ENCODE measurements around the gene ABCC9.
A peak's percentile ranks its signal among the peaks of the same experiment; 100 is the strongest.

Gene ABCC9

GRCh38 chr12:21940549-21941505, at the start of gene ABCC9:
Gene ABCC9, minus strand, starts transcription at chr12:21941426. Its CDS starts 4,752 bp downstream, at chr12:21936674.
- Mint-ChIP-seq H3K9me3 (ENCODE audit: low read depth) (peaks cover 6% of the 10 kb centered on the region), H3K36me3 (peaks cover 4% of the 10 kb centered on the region), H3K4me3 (peak within 1 kb of the TSS; percentile 70), H3K4me1 (ENCODE audit: low read depth) (peaks cover 19% of the 10 kb centered on the region), H3K27ac (no peak within 1 kb of the TSS), H3K27me3 (peaks cover 53% of the 10 kb centered on the region)

GRCh38 chr12:21989819-21990412, 48.7 kb upstream of the ABCC9 start:
- Mint-ChIP-seq H3K9me3 (ENCODE audit: low read depth) (no peaks in the 10 kb centered on the region), H3K27me3 (peaks cover 10% of the 10 kb centered on the region), H3K4me1 (ENCODE audit: low read depth) (peaks cover 5% of the 10 kb centered on the region), H3K4me3 (no peak overlapping the region), H3K27ac (no peak overlapping the region), H3K36me3 (no peaks in the 10 kb centered on the region)

- H3K27ac Mint-ChIP-seq, result no peak overlapping the region
- no peaks in the 10 kb centered on the region for H3K9me3 Mint-ChIP-seq (ENCODE audit: low read depth)
- peaks cover 5% of the 10 kb centered on the region for H3K4me1 Mint-ChIP-seq (ENCODE audit: low read depth)
- no peak overlapping the region for H3K4me3 Mint-ChIP-seq
- peaks cover 12% of the 10 kb centered on the region for H3K27me3 Mint-ChIP-seq
- no peaks in the 10 kb centered on the region for H3K36me3 Mint-ChIP-seq
Observed at GRCh38 chr12:21988619-21989018, 47.4 kb upstream of the ABCC9 start.

GRCh38 chr12:21987755-21988154, 46.5 kb upstream of the ABCC9 start:
- no peaks in the 10 kb centered on the region for H3K36me3 Mint-ChIP-seq
- H3K9me3 Mint-ChIP-seq (ENCODE audit: low read depth), result no peaks in the 10 kb centered on the region
- no peak overlapping the region for H3K4me3 Mint-ChIP-seq

GRCh38 chr12:21985155-21985554, 43.9 kb upstream of the ABCC9 start:
- H3K27ac Mint-ChIP-seq, result no peak overlapping the region
- peaks cover 15% of the 10 kb centered on the region for H3K27me3 Mint-ChIP-seq
- no peaks in the 10 kb centered on the region for H3K9me3 Mint-ChIP-seq (ENCODE audit: low read depth)
- no peaks in the 10 kb centered on the region for H3K36me3 Mint-ChIP-seq
- no peak overlapping the region for H3K4me3 Mint-ChIP-seq
- H3K4me1 Mint-ChIP-seq (ENCODE audit: low read depth), result no peaks in the 10 kb centered on the region

More at GRCh38 chr12:21987755-21988154, 46.5 kb upstream of the ABCC9 start:
- Mint-ChIP-seq H3K27me3 (peaks cover 12% of the 10 kb centered on the region), H3K27ac (no peak overlapping the region), H3K4me1 (ENCODE audit: low read depth) (peaks cover 1% of the 10 kb centered on the region)

GRCh38 chr12:21984375-21984774, 43.1 kb upstream of the ABCC9 start:
- peaks cover 14% of the 10 kb centered on the region for H3K27me3 Mint-ChIP-seq
- no peak overlapping the region for H3K4me3 Mint-ChIP-seq
- no peak overlapping the region for H3K27ac Mint-ChIP-seq
- H3K4me1 Mint-ChIP-seq (ENCODE audit: low read depth), result no peaks in the 10 kb centered on the region
- no peaks in the 10 kb centered on the region for H3K9me3 Mint-ChIP-seq (ENCODE audit: low read depth)
- H3K36me3 Mint-ChIP-seq, result no peaks in the 10 kb centered on the region

GRCh38 chr12:21983095-21983494, 41.9 kb upstream of the ABCC9 start:
- H3K4me3 Mint-ChIP-seq, result no peak overlapping the region
- no peaks in the 10 kb centered on the region for H3K36me3 Mint-ChIP-seq
- H3K27me3 Mint-ChIP-seq, result peaks cover 16% of the 10 kb centered on the region
- H3K9me3 Mint-ChIP-seq (ENCODE audit: low read depth), result no peaks in the 10 kb centered on the region
- no peaks in the 10 kb centered on the region for H3K4me1 Mint-ChIP-seq (ENCODE audit: low read depth)
- no peak overlapping the region for H3K27ac Mint-ChIP-seq

GRCh38 chr12:21980544-21980943, 39.3 kb upstream of the ABCC9 start:
- peaks cover 9% of the 10 kb centered on the region for H3K27me3 Mint-ChIP-seq
- H3K36me3 Mint-ChIP-seq, result no peaks in the 10 kb centered on the region
- H3K9me3 Mint-ChIP-seq (ENCODE audit: low read depth), result no peaks in the 10 kb centered on the region
- H3K4me1 Mint-ChIP-seq (ENCODE audit: low read depth), result no peaks in the 10 kb centered on the region
- H3K27ac Mint-ChIP-seq, result no peak overlapping the region
- H3K4me3 Mint-ChIP-seq, result no peak overlapping the region

GRCh38 chr12:21975293-21975692, 34.1 kb upstream of the ABCC9 start:
- Mint-ChIP-seq H3K27ac (no peak overlapping the region), H3K4me3 (no peak overlapping the region)

GRCh38 chr12:21973221-21973620, 32.0 kb upstream of the ABCC9 start:
- H3K4me3 Mint-ChIP-seq, result no peak overlapping the region
- no peak overlapping the region for H3K27ac Mint-ChIP-seq
- H3K36me3 Mint-ChIP-seq, result no peaks in the 10 kb centered on the region
- peaks cover 8% of the 10 kb centered on the region for H3K27me3 Mint-ChIP-seq
- H3K4me1 Mint-ChIP-seq (ENCODE audit: low read depth), result no peaks in the 10 kb centered on the region
- no peaks in the 10 kb centered on the region for H3K9me3 Mint-ChIP-seq (ENCODE audit: low read depth)

More at GRCh38 chr12:21975293-21975692, 34.1 kb upstream of the ABCC9 start:
- no peaks in the 10 kb centered on the region for H3K36me3 Mint-ChIP-seq
- H3K4me1 Mint-ChIP-seq (ENCODE audit: low read depth), result no peaks in the 10 kb centered on the region
- no peaks in the 10 kb centered on the region for H3K9me3 Mint-ChIP-seq (ENCODE audit: low read depth)
- H3K27me3 Mint-ChIP-seq, result peaks cover 11% of the 10 kb centered on the region

GRCh38 chr12:21972055-21972454, 30.8 kb upstream of the ABCC9 start:
- Mint-ChIP-seq H3K36me3 (no peaks in the 10 kb centered on the region), H3K27me3 (peaks cover 8% of the 10 kb centered on the region), H3K4me1 (ENCODE audit: low read depth) (no peaks in the 10 kb centered on the region), H3K27ac (no peak overlapping the region), H3K9me3 (ENCODE audit: low read depth) (no peaks in the 10 kb centered on the region), H3K4me3 (no peak overlapping the region)

GRCh38 chr12:21971344-21971743, 30.1 kb upstream of the ABCC9 start:
- H3K9me3 Mint-ChIP-seq (ENCODE audit: low read depth), result no peaks in the 10 kb centered on the region
- H3K4me1 Mint-ChIP-seq (ENCODE audit: low read depth), result no peaks in the 10 kb centered on the region
- H3K36me3 Mint-ChIP-seq, result no peaks in the 10 kb centered on the region
- no peak overlapping the region for H3K4me3 Mint-ChIP-seq
- no peak overlapping the region for H3K27ac Mint-ChIP-seq
- H3K27me3 Mint-ChIP-seq, result peaks cover 8% of the 10 kb centered on the region

GRCh38 chr12:21962821-21963220, 21.6 kb upstream of the ABCC9 start:
- H3K9me3 Mint-ChIP-seq (ENCODE audit: low read depth), result no peaks in the 10 kb centered on the region
- H3K36me3 Mint-ChIP-seq, result no peaks in the 10 kb centered on the region
- no peak overlapping the region for H3K4me3 Mint-ChIP-seq
- no peak overlapping the region for H3K27ac Mint-ChIP-seq
- peaks cover 8% of the 10 kb centered on the region for H3K27me3 Mint-ChIP-seq
- no peaks in the 10 kb centered on the region for H3K4me1 Mint-ChIP-seq (ENCODE audit: low read depth)

- peaks cover 8% of the 10 kb centered on the region for H3K27me3 Mint-ChIP-seq
- no peaks in the 10 kb centered on the region for H3K36me3 Mint-ChIP-seq
- no peaks in the 10 kb centered on the region for H3K9me3 Mint-ChIP-seq (ENCODE audit: low read depth)
- H3K4me1 Mint-ChIP-seq (ENCODE audit: low read depth), result no peaks in the 10 kb centered on the region
- no peak overlapping the region for H3K27ac Mint-ChIP-seq
- no peak overlapping the region for H3K4me3 Mint-ChIP-seq
Observed at GRCh38 chr12:21962236-21962635, 21.0 kb upstream of the ABCC9 start.

GRCh38 chr12:21950649-21951048, 9.4 kb upstream of the ABCC9 start:
- H3K27me3 Mint-ChIP-seq, result peaks cover 1% of the 10 kb centered on the region
- H3K27ac Mint-ChIP-seq, result no peak overlapping the region
- no peaks in the 10 kb centered on the region for H3K36me3 Mint-ChIP-seq
- H3K4me1 Mint-ChIP-seq (ENCODE audit: low read depth), result no peaks in the 10 kb centered on the region
- peaks cover 31% of the 10 kb centered on the region for H3K9me3 Mint-ChIP-seq (ENCODE audit: low read depth)
- no peak overlapping the region for H3K4me3 Mint-ChIP-seq
